GM13976 (cell line): Measurements from ENCODE around the gene THOC6.
A peak's percentile ranks its signal among the peaks of the same experiment; 100 is the strongest.

Experiments
- DNase-seq: peaks from one replicate; pipeline ENCODE4 v3.0.0; 2012; ENCODE audit warnings: low spot score
- CTCF ChIP-seq: IDR thresholded peaks from 2 replicates; pipeline ENCODE4 v1.5.1; 2012; ENCODE audit warnings: borderline replicate concordance, mild to moderate bottlenecking; ENCODE audit not compliant: insufficient read depth; ENCODE audit errors: extremely low read depth, missing control alignments, control extremely low read depth
- in situ Hi-C: fragments of 300-500 bp; cut with MboI; formaldehyde crosslinking; loops from one replicate; pipeline ENCODE4 v1.12.0; 2022; ENCODE audit warnings: low sequenced_read_pairs, mixed read lengths, inconsistent platforms; ENCODE audit not compliant: unreplicated experiment

The THOC6 gene

GRCh38 chr16:3058139-3059030 lies 34.5 kb downstream of the THOC6 start:
- TF ChIP-seq CTCF, result peak; percentile 67
- in situ Hi-C loops, result no loop called here
- peak; percentile 80 for DNase-seq

DNA sequence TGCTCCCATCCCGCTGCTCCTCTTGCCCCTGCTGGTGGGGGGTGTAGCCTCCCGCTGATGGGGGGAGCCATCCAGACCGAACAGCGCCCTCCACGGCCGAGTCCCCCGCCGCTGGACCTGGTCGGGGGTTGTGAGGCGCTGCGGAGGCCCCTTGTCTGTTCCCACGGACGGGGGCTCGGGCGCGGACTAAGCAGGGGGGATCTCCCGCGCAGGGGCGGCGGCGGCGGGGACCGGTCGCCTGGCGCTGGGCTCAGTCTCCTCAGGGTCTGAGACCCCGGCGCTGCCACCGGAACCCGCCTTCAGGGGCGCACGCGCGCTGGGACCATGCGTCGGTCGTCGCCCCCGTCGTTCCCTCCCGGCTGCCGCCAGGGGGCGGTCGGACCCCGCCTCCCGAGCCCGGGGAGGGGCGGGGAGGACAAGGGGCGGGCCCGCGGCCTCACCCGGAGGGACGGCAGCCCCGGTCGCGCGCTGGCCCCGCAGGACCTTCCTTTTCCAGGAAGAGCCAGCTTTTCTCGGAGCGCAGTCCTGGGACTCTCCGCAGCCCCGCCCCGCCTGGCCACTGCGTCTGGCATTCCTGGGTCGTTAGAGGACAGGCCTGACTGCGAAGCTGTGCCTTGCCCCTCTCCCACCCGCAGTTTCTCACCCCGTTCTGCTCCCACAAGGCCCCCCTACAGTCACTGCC lies 35.3 kb downstream of the THOC6 start:
- in situ Hi-C loops, result no loop called here
- peak; percentile 97 for DNase-seq

DNA sequence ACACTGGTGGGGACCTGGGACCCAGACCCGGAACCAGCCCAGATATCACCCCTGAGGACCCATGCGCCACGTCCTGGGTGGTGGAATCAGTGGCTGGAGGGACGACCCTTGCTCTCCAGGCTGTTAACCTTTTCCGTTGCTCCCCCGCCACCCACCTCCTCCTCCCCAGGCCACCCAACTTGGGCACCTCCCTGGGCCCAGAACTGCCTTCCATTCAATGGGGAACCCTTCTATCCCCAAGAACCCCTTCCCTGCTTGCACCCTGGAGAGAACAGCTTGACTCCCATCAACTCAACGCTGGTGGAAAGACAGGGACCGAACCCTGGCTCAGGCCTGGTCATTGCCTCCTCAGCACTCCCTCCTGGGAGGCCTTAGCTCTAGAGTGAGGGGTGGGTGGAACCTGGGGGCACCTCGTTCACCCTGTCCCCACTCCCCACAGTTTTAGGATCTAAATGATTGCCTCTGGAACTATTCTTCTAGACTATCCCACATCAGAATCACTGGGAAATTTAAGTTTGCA lies 35.9 kb downstream of the THOC6 start:
- no peak for TF ChIP-seq CTCF
- DNase-seq, result no peak
- in situ Hi-C loops, result loop anchor here (10.0 kb wide), 1 partner anchor 65 kb away; no protein-coding TSS in a partner anchor

More for the DNA sequence above, 35.3 kb downstream of the THOC6 start:
- TF ChIP-seq CTCF, result peak; percentile 94

- no peak for DNase-seq
- no peak for TF ChIP-seq CTCF
- in situ Hi-C loops, result loop anchor here (10.0 kb wide), 1 partner anchor 64 kb away; no protein-coding TSS in a partner anchor
Observed at GRCh38 chr16:3060339-3061127, 36.7 kb downstream of the THOC6 start.

DNA sequence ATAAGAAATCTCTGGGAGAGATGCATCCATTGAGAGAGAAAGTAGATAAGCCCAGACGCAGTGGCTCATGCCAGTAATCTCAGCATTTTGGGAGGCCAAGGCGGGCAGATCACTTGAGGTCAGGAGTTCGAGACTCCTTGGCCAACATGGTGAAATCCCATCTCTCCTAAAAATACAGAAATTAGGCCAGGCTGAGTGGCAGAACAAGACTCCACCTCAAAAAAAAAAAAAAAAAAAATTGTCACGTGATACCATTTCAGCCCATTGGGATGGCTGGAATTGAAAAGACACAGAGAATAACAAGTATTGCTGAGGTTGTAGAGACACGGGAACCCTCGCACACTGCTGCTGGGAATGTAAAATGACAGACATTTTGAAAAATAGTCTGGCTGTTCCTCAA lies 38.7 kb downstream of the THOC6 start:
- in situ Hi-C loops, result loop anchor here (10.0 kb wide), 1 partner anchor 62 kb away; no protein-coding TSS in a partner anchor
- TF ChIP-seq CTCF, result no peak
- no peak for DNase-seq
